ENCODE data around the gene PGM5.

Gene PGM5

DNA sequence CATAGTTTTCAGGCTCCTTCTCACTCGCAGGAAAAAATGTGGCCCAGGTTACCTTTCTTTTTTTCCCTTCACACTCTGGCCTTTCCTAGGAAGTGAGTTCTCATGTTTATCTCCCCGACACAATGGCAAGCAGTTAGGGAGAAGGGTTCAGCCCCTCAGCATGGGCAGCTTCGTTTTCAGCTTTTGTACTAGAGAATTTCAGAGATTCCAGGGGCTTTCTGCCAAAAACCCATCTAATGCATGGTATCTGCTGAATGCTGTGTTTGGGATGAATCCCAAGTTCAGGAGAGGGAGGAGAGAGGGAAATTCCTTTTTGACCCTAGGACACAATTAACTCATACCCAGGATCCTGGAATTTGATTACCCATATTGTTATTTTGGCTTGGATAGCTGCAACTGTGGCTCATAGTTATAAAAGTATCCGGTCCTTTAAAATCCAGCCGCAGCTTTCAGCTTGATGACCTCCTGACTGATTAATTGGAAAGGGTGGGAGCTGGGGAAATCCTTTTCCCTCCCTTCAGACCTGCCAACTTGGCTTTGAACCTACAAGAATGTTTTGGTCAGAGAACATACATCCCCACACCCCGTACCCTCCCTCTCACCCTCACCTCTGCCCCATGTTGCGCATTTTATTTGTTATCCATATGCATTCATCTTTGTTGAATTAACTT lies 105.8 kb downstream of the PGM5 start:
- H3K4me3 ChIP-seq (ENCODE audit: insufficient read depth, low read length, poor library complexity, severe bottlenecking), result no peak overlapping the region
- no peaks in the 10 kb centered on the region for H3K9me2 ChIP-seq (replicated peaks; ENCODE audit: insufficient read depth, low read length)
- H3K9me3 ChIP-seq (ENCODE audit: insufficient read depth, low read length), result no peaks in the 10 kb centered on the region
- no peaks in the 10 kb centered on the region for H3K36me3 ChIP-seq (ENCODE audit: low read length)
- no peaks in the 10 kb centered on the region for H3K27me3 ChIP-seq (ENCODE audit: low read length)
- no peak overlapping the region for H3K9ac ChIP-seq (ENCODE audit: low read length)
- no peaks in the 10 kb centered on the region for H4K20me1 ChIP-seq (ENCODE audit: low read depth, low read length)
- H3F3A ChIP-seq (ENCODE audit: insufficient read depth), result no peaks in the 10 kb centered on the region
- TF ChIP-seq CTCF (IDR thresholded peaks at IDR 0.05; ENCODE audit: insufficient read depth, low read length, poor library complexity, severe bottlenecking), result no peak
- no peak for TF ChIP-seq EZH2phosphoT487 (conservative IDR thresholded peaks at IDR 0.05; ENCODE audit: low read length)
- H3K4me2 ChIP-seq (ENCODE audit: low read depth, low read length, poor library complexity, severe bottlenecking), result no peak overlapping the region
- no peak overlapping the region for H2AFZ ChIP-seq (ENCODE audit: low read depth, low read length, severe bottlenecking)
- no peak overlapping the region for H3K27ac ChIP-seq (ENCODE audit: low read depth, low read length)
- no peaks in the 10 kb centered on the region for H3K79me2 ChIP-seq (ENCODE audit: insufficient read depth, low read length)

- Histone ChIP-seq H3K79me2 (ENCODE audit: insufficient read depth, low read length) (no peaks in the 10 kb centered on the region), H2AFZ (ENCODE audit: low read depth, low read length, severe bottlenecking) (no peak overlapping the region), H3K36me3 (ENCODE audit: low read length) (no peaks in the 10 kb centered on the region), H3K9me3 (ENCODE audit: insufficient read depth, low read length) (no peaks in the 10 kb centered on the region), H3K27me3 (ENCODE audit: low read length) (no peaks in the 10 kb centered on the region), H3F3A (ENCODE audit: insufficient read depth) (no peaks in the 10 kb centered on the region), H3K27ac (ENCODE audit: low read depth, low read length) (no peak overlapping the region), H3K4me2 (ENCODE audit: low read depth, low read length, poor library complexity, severe bottlenecking) (no peak overlapping the region), H3K4me3 (ENCODE audit: insufficient read depth, low read length, poor library complexity, severe bottlenecking) (no peak overlapping the region), H4K20me1 (ENCODE audit: low read depth, low read length) (no peaks in the 10 kb centered on the region), H3K9ac (ENCODE audit: low read length) (no peak overlapping the region), H3K9me2 (replicated peaks; ENCODE audit: insufficient read depth, low read length) (no peaks in the 10 kb centered on the region)
- TF ChIP-seq EZH2phosphoT487 (conservative IDR thresholded peaks at IDR 0.05; ENCODE audit: low read length) (no peak), CTCF (IDR thresholded peaks at IDR 0.05; ENCODE audit: insufficient read depth, low read length, poor library complexity, severe bottlenecking) (no peak)
These were observed 113.7 kb downstream of the PGM5 start for GRCh38 chr9:68470067-68470466.

DNA sequence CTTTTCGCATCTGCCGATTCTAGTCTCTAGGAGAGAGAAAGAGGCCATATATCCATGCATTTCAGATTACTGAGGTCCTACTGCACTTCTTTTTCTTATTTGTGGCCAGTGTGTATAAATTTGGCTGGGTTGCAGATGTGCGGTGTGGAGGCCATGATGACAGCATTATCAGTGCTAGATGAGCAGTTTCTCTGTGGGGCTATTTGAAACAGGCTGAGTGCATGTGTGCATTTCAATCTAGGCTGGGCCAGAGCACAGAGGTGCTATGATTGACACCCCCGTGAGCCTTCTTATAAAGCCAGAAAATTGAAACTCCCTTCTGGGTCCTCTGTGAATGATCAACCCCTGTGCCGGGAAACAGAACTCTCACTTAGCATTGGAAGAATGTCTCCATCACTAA lies 114.2 kb downstream of the PGM5 start:
- no peak overlapping the region for H3K4me2 ChIP-seq (ENCODE audit: low read depth, low read length, poor library complexity, severe bottlenecking)
- TF ChIP-seq CTCF (IDR thresholded peaks at IDR 0.05; ENCODE audit: insufficient read depth, low read length, poor library complexity, severe bottlenecking) (no peak), EZH2phosphoT487 (conservative IDR thresholded peaks at IDR 0.05; ENCODE audit: low read length) (no peak)
- H3K9ac ChIP-seq (ENCODE audit: low read length), result no peak overlapping the region
- H2AFZ ChIP-seq (ENCODE audit: low read depth, low read length, severe bottlenecking), result no peak overlapping the region
- H3K27me3 ChIP-seq (ENCODE audit: low read length), result no peaks in the 10 kb centered on the region
- no peaks in the 10 kb centered on the region for H3K36me3 ChIP-seq (ENCODE audit: low read length)
- H3K27ac ChIP-seq (ENCODE audit: low read depth, low read length), result no peak overlapping the region
- no peaks in the 10 kb centered on the region for H3K79me2 ChIP-seq (ENCODE audit: insufficient read depth, low read length)
- no peaks in the 10 kb centered on the region for H3K9me3 ChIP-seq (ENCODE audit: insufficient read depth, low read length)
- H3F3A ChIP-seq (ENCODE audit: insufficient read depth), result no peaks in the 10 kb centered on the region
- no peaks in the 10 kb centered on the region for H3K9me2 ChIP-seq (replicated peaks; ENCODE audit: insufficient read depth, low read length)
- no peaks in the 10 kb centered on the region for H4K20me1 ChIP-seq (ENCODE audit: low read depth, low read length)
- H3K4me3 ChIP-seq (ENCODE audit: insufficient read depth, low read length, poor library complexity, severe bottlenecking), result no peak overlapping the region
